Neutrophil (primary cell): Measurements from ENCODE around the gene POLR3F.

Experiments
- H3K27ac ChIP-seq: fragments of 200-600 bp; sonication (generic); 2 replicates; pipeline ENCODE4 v1.5.1; 2016; ENCODE audit warnings: mild to moderate bottlenecking, moderate library complexity
- H3K27me3 ChIP-seq: fragments of 200-600 bp; sonication (generic); 2 replicates; pipeline ENCODE4 v1.6.0; 2016; ENCODE audit warnings: mild to moderate bottlenecking
- H3K36me3 ChIP-seq: fragments of 200-600 bp; sonication (generic); 2 replicates; pipeline ENCODE4 v1.5.1; 2017
- H3K4me1 ChIP-seq, 2 experiments: fragments of 200-600 bp in 1 of 2; sonication (generic) in 1 of 2; 1 replicate in 1 of 2; 2 replicates in 1 of 2; pipeline versions ENCODE4 v1.5.1 to v1.6.1; 2013 to 2016; ENCODE audit warnings: low read depth in 1 of 2, low read length in 1 of 2, mild to moderate bottlenecking in 1 of 2, moderate library complexity in 1 of 2; ENCODE audit not compliant: control insufficient read depth in 1 of 2, insufficient read depth in 1 of 2
- H3K4me3 ChIP-seq, 2 experiments: fragments of 200-600 bp in 1 of 2; sonication (generic) in 1 of 2; 1 replicate in 1 of 2; 2 replicates in 1 of 2; pipeline ENCODE4 v1.5.1; 2013 to 2016; ENCODE audit warnings: low read depth in 1 of 2, low read length in 1 of 2, mild to moderate bottlenecking in 1 of 2, moderate library complexity in 1 of 2
- H3K9me3 ChIP-seq: fragments of 200-600 bp; sonication (generic); 2 replicates; pipeline ENCODE4 v1.5.1; 2016
- CTCF ChIP-seq: fragments of 200-600 bp; sonication (generic); IDR thresholded peaks from 2 replicates; pipeline ENCODE4 v1.5.1; 2016; ENCODE audit warnings: antibody characterized with exemption

POLR3F gene

GRCh38 chr20:18465536-18466200, 1.5 kb upstream of the POLR3F start:
- Histone ChIP-seq H3K4me3 (no peak overlapping the region), H3K36me3 (peaks cover under 1% of the 10 kb centered on the region), H3K9me3 (no peaks in the 10 kb centered on the region), H3K4me1 (peaks cover 6 to 17% of the 10 kb centered on the region in 2 experiments), H3K27ac (no peak overlapping the region), H3K27me3 (no peaks in the 10 kb centered on the region)
- TF ChIP-seq CTCF: no peak

GRCh38 chr20:18466574-18466893, 656 bp upstream of the POLR3F start:
- peaks cover 6 to 17% of the 10 kb centered on the region in 2 experiments for H3K4me1 ChIP-seq
- H3K27me3 ChIP-seq: no peaks in the 10 kb centered on the region
- peak overlapping the region; percentile 85 for H3K27ac ChIP-seq
- H3K36me3 ChIP-seq: peaks cover 9% of the 10 kb centered on the region
- H3K4me3 ChIP-seq: peak overlapping the region; percentile 75 to 79
- TF ChIP-seq CTCF: no peak
- no peaks in the 10 kb centered on the region for H3K9me3 ChIP-seq

DNA sequence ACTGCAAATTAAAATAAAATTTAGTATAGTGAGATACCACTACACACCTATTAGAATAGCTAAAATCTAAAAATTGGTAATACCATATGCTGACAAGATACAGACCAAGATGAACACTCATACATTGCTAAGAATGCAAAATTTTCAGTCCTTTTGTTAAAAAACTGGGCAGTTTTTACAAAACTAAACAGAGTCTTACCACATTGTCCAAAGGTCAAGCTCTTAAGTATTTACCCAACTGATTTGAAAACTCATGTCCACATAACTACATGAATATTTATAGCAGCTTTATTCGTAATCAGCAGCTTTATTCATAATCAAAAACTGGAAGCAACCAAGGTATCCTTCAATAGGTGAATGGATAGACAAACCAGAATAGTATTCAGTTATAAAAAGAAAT, 10.0 kb downstream of the POLR3F start:
- Histone ChIP-seq H3K9me3 (no peaks in the 10 kb centered on the region), H3K27me3 (no peaks in the 10 kb centered on the region), H3K36me3 (peaks cover 70% of the 10 kb centered on the region), H3K27ac (no peak overlapping the region), H3K4me3 (no peak overlapping the region), H3K4me1 (no peaks in the 10 kb centered on the region)
- no peak for TF ChIP-seq CTCF

- no peaks in the 10 kb centered on the region for H3K4me1 ChIP-seq
- no peak overlapping the region for H3K4me3 ChIP-seq
- no peaks in the 10 kb centered on the region for H3K9me3 ChIP-seq
- H3K27me3 ChIP-seq: no peaks in the 10 kb centered on the region
- no peak overlapping the region for H3K27ac ChIP-seq
- TF ChIP-seq CTCF: no peak
- peaks cover 76% of the 10 kb centered on the region for H3K36me3 ChIP-seq
These were observed 10.6 kb downstream of the POLR3F start for GRCh38 chr20:18477821-18478220.

- TF ChIP-seq CTCF: no peak
- Histone ChIP-seq H3K4me3 (no peak overlapping the region), H3K4me1 (no peaks in the 10 kb centered on the region), H3K9me3 (no peaks in the 10 kb centered on the region), H3K27me3 (no peaks in the 10 kb centered on the region), H3K36me3 (peaks cover 77% of the 10 kb centered on the region), H3K27ac (no peak overlapping the region)
These were observed 14.4 kb downstream of the POLR3F start for GRCh38 chr20:18481596-18481995.

GRCh38 chr20:18488301-18488700, 21.1 kb downstream of the POLR3F start:
- Histone ChIP-seq H3K4me1 (peaks cover 8 to 10% of the 10 kb centered on the region in 2 experiments), H3K27me3 (no peaks in the 10 kb centered on the region), H3K36me3 (peaks cover 61% of the 10 kb centered on the region), H3K9me3 (no peaks in the 10 kb centered on the region), H3K27ac (no peak overlapping the region), H3K4me3 (no peak overlapping the region)
- TF ChIP-seq CTCF: no peak
